DND-41 (cell line): ENCODE measurements around the gene RAMP3.

Experiments
- ATAC-seq: fragments of 200-7000 bp; cut with Tn5 transposase; 3 replicates; pipeline ENCODE4 v1.9.1; 2021; ENCODE audit warnings: low read depth; ENCODE audit not compliant: insufficient read depth
- DNase-seq: peaks from one replicate; pipeline ENCODE4 v3.0.0-alpha.2; 2020
- H2AFZ ChIP-seq: 2 replicates; pipeline ENCODE4 v1.6.0; 2012; ENCODE audit warnings: low read depth, low read length
- H3K27ac ChIP-seq: 2 replicates; pipeline ENCODE4 v1.5.1; 2012; ENCODE audit warnings: low read length, inconsistent platforms
- H3K27me3 ChIP-seq: fragments of 200-600 bp; sonication (generic); 2 replicates; pipeline ENCODE4 v1.6.0; 2012; ENCODE audit warnings: low read length, mild to moderate bottlenecking, inconsistent platforms; ENCODE audit not compliant: insufficient read depth, poor library complexity
- H3K36me3 ChIP-seq: 2 replicates; pipeline ENCODE4 v1.5.1; 2012; ENCODE audit warnings: low read length, inconsistent platforms; ENCODE audit not compliant: insufficient read depth
- H3K4me1 ChIP-seq: 2 replicates; pipeline ENCODE4 v1.5.1; 2012; ENCODE audit warnings: mild to moderate bottlenecking, low read length; ENCODE audit not compliant: insufficient read depth
- H3K4me2 ChIP-seq: 2 replicates; pipeline ENCODE4 v1.6.0; 2012; ENCODE audit warnings: mild to moderate bottlenecking, moderate library complexity, low read length, inconsistent platforms; ENCODE audit not compliant: insufficient read depth
- H3K4me3 ChIP-seq, 2 experiments: fragments of 200-600 bp in 1 of 2; shearing (Covaris generic) in 1 of 2; 2 replicates each; pipeline ENCODE4 v1.5.1; 2012 to 2016; ENCODE audit warnings: inconsistent platforms in 2 of 2, low read length in 2 of 2, mild to moderate bottlenecking in 2 of 2, low read depth in 1 of 2, moderate library complexity in 1 of 2
- H3K79me2 ChIP-seq: 2 replicates; pipeline ENCODE4 v1.6.0; 2012; ENCODE audit warnings: low read length, inconsistent platforms; ENCODE audit not compliant: insufficient read depth
- H3K9ac ChIP-seq: 2 replicates; pipeline ENCODE4 v1.6.0; 2012; ENCODE audit warnings: low read depth, mild to moderate bottlenecking, inconsistent platforms, low read length, moderate library complexity
- H3K9me3 ChIP-seq: 2 replicates; pipeline ENCODE4 v1.5.1; 2012; ENCODE audit warnings: low read length, moderate library complexity, mild to moderate bottlenecking, inconsistent platforms; ENCODE audit not compliant: insufficient read depth, severe bottlenecking
- H4K20me1 ChIP-seq: 2 replicates; pipeline ENCODE4 v1.6.0; 2012; ENCODE audit warnings: low read length; ENCODE audit not compliant: insufficient read depth
- EZH2 ChIP-seq: IDR thresholded peaks from 3 replicates; pipeline ENCODE4 v1.6.1; 2012; ENCODE audit warnings: borderline replicate concordance, low read depth, mild to moderate bottlenecking, moderate library complexity, low read length, inconsistent platforms; ENCODE audit not compliant: severe bottlenecking
- TF ChIP-seq, protein P1 (sequence below): IDR thresholded peaks from 2 replicates; pipeline ENCODE4 v1.5.1; 2012; ENCODE audit warnings: borderline replicate concordance, low read length, moderate library complexity, mild to moderate bottlenecking; ENCODE audit not compliant: poor library complexity, severe bottlenecking; ENCODE audit errors: extremely low read depth

RAMP3 gene

DNA sequence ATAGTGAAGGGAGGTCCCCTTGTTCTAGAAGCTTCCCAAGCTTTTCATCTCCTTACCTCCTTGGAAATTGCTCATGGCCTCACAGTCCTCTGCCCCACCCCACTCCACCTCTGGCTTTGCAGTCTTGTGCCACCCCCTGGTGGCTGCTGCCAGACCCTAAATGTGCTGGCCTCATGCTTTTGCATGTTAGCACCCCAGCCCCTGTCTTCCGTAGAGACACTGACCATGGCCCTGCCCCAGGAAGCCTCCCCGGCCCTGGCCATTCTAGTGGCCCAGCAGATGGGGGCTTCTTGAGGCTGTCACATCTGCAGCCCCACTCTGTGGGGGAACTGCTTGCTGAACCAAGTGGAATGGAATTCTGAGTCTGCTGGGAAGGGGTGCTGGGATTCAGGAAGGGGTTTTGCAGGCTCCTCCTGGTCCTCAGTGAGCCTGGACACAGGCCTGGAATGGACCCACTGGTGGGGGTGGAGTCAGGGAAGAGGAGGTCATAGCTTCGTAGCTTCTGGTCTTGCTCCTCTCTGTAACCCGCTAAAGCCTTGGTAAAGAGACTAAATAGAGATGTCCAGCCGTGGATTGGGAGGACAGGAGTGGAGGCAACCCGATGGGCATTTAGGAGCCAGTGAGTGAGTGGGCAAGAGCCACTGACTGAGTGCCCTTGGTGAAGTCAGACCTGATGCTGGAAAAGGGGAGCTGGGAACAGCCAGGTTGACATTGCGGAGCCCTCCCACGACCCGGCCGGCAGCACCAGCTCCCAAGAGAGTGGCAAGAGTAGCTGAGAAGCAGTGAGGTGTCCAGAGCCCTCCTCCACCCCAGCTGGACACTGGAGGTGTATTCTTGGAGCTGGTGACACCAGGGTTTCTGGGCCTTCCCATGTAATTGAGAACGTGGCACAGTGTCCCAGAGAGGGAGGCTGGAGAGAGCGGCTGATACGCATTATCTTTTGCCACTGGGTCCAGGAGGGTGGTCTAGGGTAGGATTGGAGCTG, 20.9 kb downstream of the RAMP3 start:
- no peak for TF ChIP-seq EZH2
- TF ChIP-seq, protein P1, sequence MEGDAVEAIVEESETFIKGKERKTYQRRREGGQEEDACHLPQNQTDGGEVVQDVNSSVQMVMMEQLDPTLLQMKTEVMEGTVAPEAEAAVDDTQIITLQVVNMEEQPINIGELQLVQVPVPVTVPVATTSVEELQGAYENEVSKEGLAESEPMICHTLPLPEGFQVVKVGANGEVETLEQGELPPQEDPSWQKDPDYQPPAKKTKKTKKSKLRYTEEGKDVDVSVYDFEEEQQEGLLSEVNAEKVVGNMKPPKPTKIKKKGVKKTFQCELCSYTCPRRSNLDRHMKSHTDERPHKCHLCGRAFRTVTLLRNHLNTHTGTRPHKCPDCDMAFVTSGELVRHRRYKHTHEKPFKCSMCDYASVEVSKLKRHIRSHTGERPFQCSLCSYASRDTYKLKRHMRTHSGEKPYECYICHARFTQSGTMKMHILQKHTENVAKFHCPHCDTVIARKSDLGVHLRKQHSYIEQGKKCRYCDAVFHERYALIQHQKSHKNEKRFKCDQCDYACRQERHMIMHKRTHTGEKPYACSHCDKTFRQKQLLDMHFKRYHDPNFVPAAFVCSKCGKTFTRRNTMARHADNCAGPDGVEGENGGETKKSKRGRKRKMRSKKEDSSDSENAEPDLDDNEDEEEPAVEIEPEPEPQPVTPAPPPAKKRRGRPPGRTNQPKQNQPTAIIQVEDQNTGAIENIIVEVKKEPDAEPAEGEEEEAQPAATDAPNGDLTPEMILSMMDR: peak; percentile 47
- peaks cover 4% of the 10 kb centered on the region for H3K27me3 ChIP-seq
- peak; percentile 18 for DNase-seq

DNA sequence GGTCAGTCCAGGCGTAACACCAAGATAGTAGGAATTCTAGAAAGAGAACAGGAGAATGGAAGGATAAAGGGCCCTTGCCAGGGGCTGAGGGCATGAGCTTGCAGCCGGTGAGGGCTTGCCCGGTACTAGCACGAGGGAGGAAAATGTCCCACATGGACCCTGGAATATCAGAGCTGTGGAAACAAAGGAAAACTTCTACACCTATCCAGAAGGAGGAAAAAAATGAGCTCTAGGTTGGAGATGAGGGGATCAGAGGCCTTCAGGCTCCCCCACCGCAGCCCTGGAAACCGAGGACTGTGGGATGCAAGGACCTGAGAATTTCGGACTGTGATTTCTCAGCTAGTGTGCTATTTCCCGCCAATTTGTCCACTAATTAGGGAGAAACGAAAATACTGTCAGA, 22.1 kb downstream of the RAMP3 start:
- no peak overlapping the region for H3K4me3 ChIP-seq
- ATAC-seq (no peak), DNase-seq (no peak)
- H3K9me3 ChIP-seq: no peaks in the 10 kb centered on the region
- H3K9ac ChIP-seq: no peak overlapping the region
- H3K4me1 ChIP-seq: no peaks in the 10 kb centered on the region
- H2AFZ ChIP-seq: no peak overlapping the region
- no peak overlapping the region for H3K4me2 ChIP-seq
- no peaks in the 10 kb centered on the region for H3K36me3 ChIP-seq
- H3K27me3 ChIP-seq: peaks cover 4% of the 10 kb centered on the region
- no peak overlapping the region for H3K27ac ChIP-seq
- no peaks in the 10 kb centered on the region for H3K79me2 ChIP-seq
- peaks cover 3% of the 10 kb centered on the region; the same call in 1 of the 2 replicates for H4K20me1 ChIP-seq
- no peak for TF ChIP-seq EZH2

More for the DNA sequence above, 20.9 kb downstream of the RAMP3 start:
- no peak overlapping the region for H3K27ac ChIP-seq
- H3K9ac ChIP-seq: no peak overlapping the region
- H3K4me2 ChIP-seq: no peak overlapping the region
- no peaks in the 10 kb centered on the region for H3K36me3 ChIP-seq
- peak; percentile 44; the same call in 1 of the 3 replicates for ATAC-seq
- H2AFZ ChIP-seq: no peak overlapping the region
- H3K4me3 ChIP-seq: no peak overlapping the region
- H3K4me1 ChIP-seq: no peaks in the 10 kb centered on the region
- H3K9me3 ChIP-seq: no peaks in the 10 kb centered on the region
- peaks cover 3% of the 10 kb centered on the region; the same call in 1 of the 2 replicates for H4K20me1 ChIP-seq
- H3K79me2 ChIP-seq: no peaks in the 10 kb centered on the region

DNA sequence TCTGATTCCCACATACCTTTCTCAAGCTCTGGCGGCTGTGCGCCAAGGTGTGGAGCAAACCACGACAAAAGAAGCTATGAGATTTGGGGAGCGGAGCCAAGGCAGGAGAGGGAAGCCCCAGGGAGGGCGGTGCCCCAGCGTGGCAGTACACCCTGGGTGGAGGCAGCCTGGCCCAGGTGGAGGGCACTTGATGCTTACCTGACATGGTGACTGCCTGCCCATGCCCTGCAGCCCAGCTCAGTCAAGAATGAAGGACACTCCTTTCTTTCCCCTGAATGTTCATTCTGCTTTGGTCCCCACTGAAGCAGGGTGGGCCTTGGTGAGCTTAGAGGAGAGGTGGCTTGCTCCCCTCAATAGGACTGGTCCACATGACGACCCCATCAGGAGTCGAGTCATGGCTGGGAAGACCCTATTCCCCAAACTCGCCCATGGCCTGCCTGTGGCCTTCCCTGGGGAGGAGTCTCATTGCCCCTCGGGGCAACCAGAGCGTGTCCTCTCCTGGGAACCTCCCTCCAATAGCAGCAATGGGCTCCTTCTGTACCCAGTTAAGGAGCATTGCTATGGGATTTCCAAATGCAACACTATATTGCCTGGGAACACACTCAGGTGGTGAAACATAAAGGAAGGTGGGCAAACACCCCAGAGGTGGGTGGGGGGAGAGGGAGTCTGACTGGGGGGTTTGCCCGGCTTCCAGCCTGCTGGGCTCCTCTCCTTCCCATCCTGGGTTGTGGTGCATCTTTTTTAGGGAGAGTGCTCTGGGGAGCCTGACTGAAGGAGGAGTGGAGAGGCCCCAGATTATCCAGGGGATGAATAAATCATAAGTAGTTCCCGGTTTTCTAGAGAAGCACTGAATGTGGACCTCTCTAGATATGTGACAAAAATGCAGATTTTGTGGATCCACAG, 22.7 kb downstream of the RAMP3 start:
- no peak overlapping the region for H3K4me2 ChIP-seq
- no peak overlapping the region for H2AFZ ChIP-seq
- H3K79me2 ChIP-seq: no peaks in the 10 kb centered on the region
- H3K36me3 ChIP-seq: no peaks in the 10 kb centered on the region
- H3K9ac ChIP-seq: no peak overlapping the region
- DNase-seq: no peak
- H3K9me3 ChIP-seq: no peaks in the 10 kb centered on the region
- H4K20me1 ChIP-seq: peaks cover 3% of the 10 kb centered on the region; the same call in 1 of the 2 replicates
- H3K27me3 ChIP-seq: peaks cover 4% of the 10 kb centered on the region
- no peaks in the 10 kb centered on the region for H3K4me1 ChIP-seq
- TF ChIP-seq, protein P1: no peak
- no peak for TF ChIP-seq EZH2
- no peak overlapping the region for H3K4me3 ChIP-seq
- ATAC-seq: no peak
- H3K27ac ChIP-seq: no peak overlapping the region
